Left ventricle myocardium inferior (tissue), 1 donor: ENCODE data around the gene CD1B. TPM values are rescaled to one million over a fixed set of nuclear protein-coding genes. Genes with fewer than 3 reads are reported as not detected.

Experiments
- DNase-seq: peaks from one replicate; pipeline ENCODE4 v3.0.0-alpha.2; 2020
- H3K27ac ChIP-seq: fragments of 200-600 bp; replicated peaks from 2 replicates; pipeline ENCODE4 v1.8.0; 2021
- H3K27me3 ChIP-seq: fragments of 200-600 bp; 2 replicates; pipeline ENCODE4 v1.8.0; 2021; ENCODE audit warnings: low read depth
- H3K36me3 ChIP-seq: fragments of 200-600 bp; 2 replicates; pipeline ENCODE4 v1.8.0; 2021
- H3K4me1 ChIP-seq: fragments of 200-600 bp; 2 replicates; pipeline ENCODE4 v1.8.0; 2021
- H3K4me3 ChIP-seq: fragments of 200-600 bp; 2 replicates; pipeline ENCODE4 v1.8.0; 2021; ENCODE audit warnings: mild to moderate bottlenecking, moderate library complexity
- H3K9me3 ChIP-seq: fragments of 200-600 bp; replicated peaks from 2 replicates; pipeline ENCODE4 v1.8.0; 2021
- intact Hi-C: fragments of 100-400 bp; cut with micrococcal nuclease; formaldehyde crosslinking; loops from one replicate; pipeline ENCODE4 v1.11.0; 2022
- total RNA-seq: library from RNA; stranded (reverse); fragmentation: NEBNext Ultra II Directional; extraction: Animal tissue kit (Norgen Biotek cat#: 25700); gene quantifications from one replicate; pipeline ENCODE4 v1.2.1, GENCODE V29; 2021
- TF ChIP-seq, protein P1 (sequence below): fragments of 200-600 bp; IDR thresholded peaks from 2 replicates; pipeline ENCODE4 v1.8.0; 2021; ENCODE audit warnings: antibody characterized with exemption, mild to moderate bottlenecking, borderline replicate concordance
- donor health status: DM: no; HTN: yes; CAD: no; lungs with severe emphysema.

CD1B gene
- total RNA-seq, 1 donor from 2014 or later = not detected

DNA sequence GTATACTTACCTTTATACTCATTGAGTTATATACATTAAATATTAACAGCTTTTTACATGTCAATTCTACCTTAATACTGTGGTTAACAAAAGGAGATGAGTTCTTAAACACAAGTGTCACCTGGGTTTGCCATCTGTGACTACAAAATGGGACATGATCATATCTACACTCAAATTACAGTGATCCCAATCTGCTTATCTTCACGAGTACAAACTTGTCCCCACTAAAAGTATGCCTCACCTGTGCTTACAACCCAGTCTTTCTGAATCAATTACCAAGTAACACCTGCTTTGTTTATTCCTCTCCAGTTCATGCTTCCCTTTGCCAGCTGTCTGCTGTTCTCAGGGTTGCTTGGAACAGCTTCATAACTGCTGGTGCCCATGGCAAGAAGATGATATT, 31.2 kb upstream of the CD1B start:
- no peak for DNase-seq
- intact Hi-C loops = no loop called here
- H3K9me3 ChIP-seq = peaks cover 6% of the 10 kb centered on the region
- H3K4me1 ChIP-seq = no peaks in the 10 kb centered on the region
- no peak overlapping the region for H3K27ac ChIP-seq
- no peaks in the 10 kb centered on the region for H3K36me3 ChIP-seq
- TF ChIP-seq, protein P1, sequence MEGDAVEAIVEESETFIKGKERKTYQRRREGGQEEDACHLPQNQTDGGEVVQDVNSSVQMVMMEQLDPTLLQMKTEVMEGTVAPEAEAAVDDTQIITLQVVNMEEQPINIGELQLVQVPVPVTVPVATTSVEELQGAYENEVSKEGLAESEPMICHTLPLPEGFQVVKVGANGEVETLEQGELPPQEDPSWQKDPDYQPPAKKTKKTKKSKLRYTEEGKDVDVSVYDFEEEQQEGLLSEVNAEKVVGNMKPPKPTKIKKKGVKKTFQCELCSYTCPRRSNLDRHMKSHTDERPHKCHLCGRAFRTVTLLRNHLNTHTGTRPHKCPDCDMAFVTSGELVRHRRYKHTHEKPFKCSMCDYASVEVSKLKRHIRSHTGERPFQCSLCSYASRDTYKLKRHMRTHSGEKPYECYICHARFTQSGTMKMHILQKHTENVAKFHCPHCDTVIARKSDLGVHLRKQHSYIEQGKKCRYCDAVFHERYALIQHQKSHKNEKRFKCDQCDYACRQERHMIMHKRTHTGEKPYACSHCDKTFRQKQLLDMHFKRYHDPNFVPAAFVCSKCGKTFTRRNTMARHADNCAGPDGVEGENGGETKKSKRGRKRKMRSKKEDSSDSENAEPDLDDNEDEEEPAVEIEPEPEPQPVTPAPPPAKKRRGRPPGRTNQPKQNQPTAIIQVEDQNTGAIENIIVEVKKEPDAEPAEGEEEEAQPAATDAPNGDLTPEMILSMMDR = no peak
- H3K27me3 ChIP-seq = no peaks in the 10 kb centered on the region
- no peak overlapping the region for H3K4me3 ChIP-seq

DNA sequence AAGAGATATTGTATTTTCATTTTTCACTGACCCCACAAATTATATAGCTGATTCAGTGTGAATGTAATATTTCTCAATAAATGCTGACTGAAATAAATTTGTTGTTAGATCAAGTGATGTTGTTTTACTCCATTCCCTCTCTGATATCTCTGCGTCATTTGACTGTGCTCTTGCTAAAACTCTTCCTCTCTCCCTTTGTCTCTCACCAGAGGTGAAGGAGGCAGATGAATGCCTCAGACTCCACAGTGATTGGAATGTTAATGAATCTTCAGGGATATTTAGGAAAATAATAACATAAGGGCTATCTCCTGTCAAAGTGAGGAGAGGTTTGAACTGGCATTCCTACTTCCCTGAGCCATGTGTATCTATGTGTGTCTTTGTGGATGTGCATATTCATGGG, 26.1 kb upstream of the CD1B start:
- intact Hi-C loops = no loop called here
- Histone ChIP-seq H3K27me3 (no peaks in the 10 kb centered on the region), H3K9me3 (peaks cover 2% of the 10 kb centered on the region), H3K27ac (no peak overlapping the region), H3K36me3 (no peaks in the 10 kb centered on the region), H3K4me3 (no peak overlapping the region), H3K4me1 (no peaks in the 10 kb centered on the region)
- DNase-seq = no peak
- TF ChIP-seq, protein P1 = no peak

DNA sequence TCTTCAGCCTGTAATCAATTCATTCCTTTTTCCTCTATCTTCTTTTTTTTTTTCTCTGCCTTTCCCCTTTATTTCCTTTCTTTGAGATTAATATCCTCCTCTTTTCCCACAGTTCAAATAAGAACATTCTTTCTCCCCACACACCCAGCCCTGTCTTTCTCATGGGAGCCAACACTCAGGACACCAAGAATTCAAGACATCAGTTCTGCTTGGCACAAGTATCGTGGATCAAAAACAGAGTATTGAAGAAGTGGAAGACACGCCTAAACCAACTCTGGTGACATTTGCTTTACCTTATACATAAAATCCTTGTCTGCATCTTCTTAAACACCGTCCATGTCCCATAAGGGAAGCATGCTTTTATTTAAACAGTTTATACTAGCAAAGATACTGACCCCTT, 25.3 kb upstream of the CD1B start:
- H3K27ac ChIP-seq = no peak overlapping the region
- H3K4me3 ChIP-seq = no peak overlapping the region
- DNase-seq = no peak
- intact Hi-C loops = no loop called here
- no peaks in the 10 kb centered on the region for H3K4me1 ChIP-seq
- no peaks in the 10 kb centered on the region for H3K9me3 ChIP-seq
- no peaks in the 10 kb centered on the region for H3K27me3 ChIP-seq
- no peaks in the 10 kb centered on the region for H3K36me3 ChIP-seq
- TF ChIP-seq, protein P1 = no peak

DNA sequence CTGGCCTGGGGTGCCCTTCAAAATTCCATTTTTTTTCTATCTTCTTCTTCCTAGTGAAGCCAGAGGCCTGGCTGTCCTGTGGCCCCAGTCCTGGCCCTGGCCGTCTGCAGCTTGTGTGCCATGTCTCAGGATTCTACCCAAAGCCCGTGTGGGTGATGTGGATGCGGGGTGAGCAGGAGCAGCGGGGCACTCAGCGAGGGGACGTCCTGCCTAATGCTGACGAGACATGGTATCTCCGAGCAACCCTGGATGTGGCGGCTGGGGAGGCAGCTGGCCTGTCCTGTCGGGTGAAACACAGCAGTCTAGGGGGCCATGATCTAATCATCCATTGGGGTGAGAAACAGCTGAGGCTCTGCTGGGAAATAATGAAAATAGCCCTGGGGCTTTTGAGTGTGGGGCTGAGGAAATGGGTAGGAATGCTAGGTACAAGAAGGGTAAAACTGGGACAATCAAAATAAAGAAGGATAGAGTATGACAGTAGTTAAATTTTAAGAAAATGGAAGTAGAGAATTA, 24.5 kb upstream of the CD1B start:
- Histone ChIP-seq H3K9me3 (peaks cover 6% of the 10 kb centered on the region), H3K27me3 (no peaks in the 10 kb centered on the region), H3K4me3 (no peak overlapping the region), H3K4me1 (no peaks in the 10 kb centered on the region), H3K36me3 (no peaks in the 10 kb centered on the region), H3K27ac (no peak overlapping the region)
- DNase-seq = no peak
- intact Hi-C loops = no loop called here
- TF ChIP-seq, protein P1 = no peak

DNA sequence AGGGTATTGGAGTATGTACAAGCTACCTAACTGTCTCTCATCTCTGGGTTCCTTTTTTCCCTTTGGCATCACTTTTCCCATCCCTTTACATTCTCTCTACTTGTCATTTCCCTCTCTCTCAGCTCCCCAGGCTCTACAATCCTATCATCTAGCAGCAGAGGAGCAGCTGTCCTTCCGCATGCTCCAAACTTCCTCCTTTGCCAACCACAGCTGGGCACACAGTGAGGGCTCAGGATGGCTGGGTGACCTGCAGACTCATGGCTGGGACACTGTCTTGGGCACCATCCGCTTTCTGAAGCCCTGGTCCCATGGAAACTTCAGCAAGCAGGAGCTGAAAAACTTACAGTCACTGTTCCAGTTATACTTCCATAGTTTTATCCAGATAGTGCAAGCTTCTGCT, 22.9 kb upstream of the CD1B start:
- H3K27ac ChIP-seq = no peak overlapping the region
- intact Hi-C loops = no loop called here
- no peaks in the 10 kb centered on the region for H3K4me1 ChIP-seq
- TF ChIP-seq, protein P1 = no peak
- H3K27me3 ChIP-seq = no peaks in the 10 kb centered on the region
- H3K4me3 ChIP-seq = no peak overlapping the region
- no peaks in the 10 kb centered on the region for H3K36me3 ChIP-seq
- no peak for DNase-seq
- peaks cover 7% of the 10 kb centered on the region for H3K9me3 ChIP-seq
